WTC11 (cell line): ENCODE measurements around the gene RGSL1.

Experiments
- FOXP1 ChIP-seq: sonication (generic); formaldehyde crosslinking; IDR thresholded peaks from 2 replicates; pipeline ENCODE4 v1.8.0; 2022; ENCODE audit warnings: missing genetic modification reagents, mild to moderate bottlenecking, moderate library complexity, borderline replicate concordance
- KAT7 ChIP-seq: sonication (generic); formaldehyde crosslinking; IDR thresholded peaks from 2 replicates; pipeline ENCODE4 v1.8.1; 2023; ENCODE audit warnings: missing genetic modification reagents, mild to moderate bottlenecking, borderline replicate concordance
- NR1H2 ChIP-seq: sonication (generic); formaldehyde crosslinking; IDR thresholded peaks from 2 replicates; pipeline ENCODE4 v1.9.0; 2021; ENCODE audit warnings: mild to moderate bottlenecking, moderate library complexity, missing genetic modification reagents
- SP1 ChIP-seq: sonication (generic); formaldehyde crosslinking; conservative IDR thresholded peaks from 2 replicates; pipeline ENCODE4 v1.8.1; 2022; ENCODE audit warnings: missing genetic modification reagents
- TCF7 ChIP-seq: sonication (generic); formaldehyde crosslinking; IDR thresholded peaks from 2 replicates; pipeline ENCODE4 v1.8.0; 2022; ENCODE audit warnings: mild to moderate bottlenecking, low read depth, missing genetic modification reagents, moderate library complexity
- TF ChIP-seq, protein P1 (sequence below): fragments of 200-600 bp; IDR thresholded peaks from 2 replicates; pipeline ENCODE4 v1.8.0; 2022; ENCODE audit warnings: antibody characterized with exemption
- TF ChIP-seq, protein P2 (sequence below): sonication (generic); formaldehyde crosslinking; IDR thresholded peaks from 2 replicates; pipeline ENCODE4 v1.8.1; 2023; ENCODE audit warnings: mild to moderate bottlenecking, missing genetic modification reagents, moderate library complexity

DNA sequence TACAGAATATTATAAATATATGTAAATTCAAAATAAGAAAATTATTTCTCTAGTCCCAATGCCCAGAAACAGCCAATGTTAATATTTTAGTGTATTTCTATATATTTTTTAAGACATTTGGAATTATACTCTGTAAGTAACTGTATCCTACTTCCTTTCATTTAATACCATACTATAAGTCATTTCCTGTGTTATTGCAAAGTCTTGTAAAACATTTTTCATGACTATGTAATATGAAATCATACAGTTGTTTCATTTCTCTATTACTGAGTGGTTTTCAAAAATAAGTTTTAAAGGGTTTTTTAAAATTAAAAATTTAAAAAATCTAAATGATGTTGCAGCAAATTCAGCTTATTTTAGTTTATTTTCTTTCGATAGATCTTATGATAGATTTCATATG lies 137.1 kb downstream of the RGSL1 start:
- TF ChIP-seq NR1H2 (CRISPR knock-in tag) (no peak), FOXP1 (CRISPR knock-in tag) (no peak), TCF7 (CRISPR knock-in tag) (no peak), SP1 (CRISPR knock-in tag) (no peak), KAT7 (CRISPR knock-in tag) (no peak)
- TF ChIP-seq, protein P1, sequence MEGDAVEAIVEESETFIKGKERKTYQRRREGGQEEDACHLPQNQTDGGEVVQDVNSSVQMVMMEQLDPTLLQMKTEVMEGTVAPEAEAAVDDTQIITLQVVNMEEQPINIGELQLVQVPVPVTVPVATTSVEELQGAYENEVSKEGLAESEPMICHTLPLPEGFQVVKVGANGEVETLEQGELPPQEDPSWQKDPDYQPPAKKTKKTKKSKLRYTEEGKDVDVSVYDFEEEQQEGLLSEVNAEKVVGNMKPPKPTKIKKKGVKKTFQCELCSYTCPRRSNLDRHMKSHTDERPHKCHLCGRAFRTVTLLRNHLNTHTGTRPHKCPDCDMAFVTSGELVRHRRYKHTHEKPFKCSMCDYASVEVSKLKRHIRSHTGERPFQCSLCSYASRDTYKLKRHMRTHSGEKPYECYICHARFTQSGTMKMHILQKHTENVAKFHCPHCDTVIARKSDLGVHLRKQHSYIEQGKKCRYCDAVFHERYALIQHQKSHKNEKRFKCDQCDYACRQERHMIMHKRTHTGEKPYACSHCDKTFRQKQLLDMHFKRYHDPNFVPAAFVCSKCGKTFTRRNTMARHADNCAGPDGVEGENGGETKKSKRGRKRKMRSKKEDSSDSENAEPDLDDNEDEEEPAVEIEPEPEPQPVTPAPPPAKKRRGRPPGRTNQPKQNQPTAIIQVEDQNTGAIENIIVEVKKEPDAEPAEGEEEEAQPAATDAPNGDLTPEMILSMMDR: no peak
- TF ChIP-seq, protein P2, sequence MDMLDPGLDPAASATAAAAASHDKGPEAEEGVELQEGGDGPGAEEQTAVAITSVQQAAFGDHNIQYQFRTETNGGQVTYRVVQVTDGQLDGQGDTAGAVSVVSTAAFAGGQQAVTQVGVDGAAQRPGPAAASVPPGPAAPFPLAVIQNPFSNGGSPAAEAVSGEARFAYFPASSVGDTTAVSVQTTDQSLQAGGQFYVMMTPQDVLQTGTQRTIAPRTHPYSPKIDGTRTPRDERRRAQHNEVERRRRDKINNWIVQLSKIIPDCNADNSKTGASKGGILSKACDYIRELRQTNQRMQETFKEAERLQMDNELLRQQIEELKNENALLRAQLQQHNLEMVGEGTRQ (CRISPR knock-in tag): no peak
